AG04449 (cell line): ENCODE results near the gene DCN.
A peak's percentile ranks its signal among the peaks of the same experiment; 100 is the strongest.

Experiments used
- CTCF ChIA-PET: fragments of 350-600 bp; formaldehyde crosslinking; extraction: SDS; loops from one replicate; lab custom pipeline; 2021; ENCODE audit warnings: antibody characterized with exemption; lab: Yijun Ruan, JAX
- POLR2A ChIA-PET: fragments of 400-600, 350-600 bp; formaldehyde crosslinking; extraction: SDS; loops from one replicate; lab custom pipeline; 2020; ENCODE audit warnings: antibody characterized with exemption, inconsistent platforms; lab: Yijun Ruan, JAX
- DNase-seq: peaks from one replicate; pipeline ENCODE4 v3.0.0-alpha.2; 2010; ENCODE audit warnings: low read depth, low spot score
- H3K4me3 ChIP-seq: 2 replicates; pipeline ENCODE4 v1.5.1; 2011; ENCODE audit warnings: low read depth, mild to moderate bottlenecking, control low read depth, low read length
- TF ChIP-seq, protein P1 (sequence below): IDR thresholded peaks from one replicate; pipeline ENCODE4 v1.5.1; 2011; ENCODE audit warnings: mild to moderate bottlenecking, moderate library complexity, low read length, control low read depth, inconsistent platforms; ENCODE audit not compliant: insufficient read depth; ENCODE audit errors: missing control alignments

DCN gene

DNA sequence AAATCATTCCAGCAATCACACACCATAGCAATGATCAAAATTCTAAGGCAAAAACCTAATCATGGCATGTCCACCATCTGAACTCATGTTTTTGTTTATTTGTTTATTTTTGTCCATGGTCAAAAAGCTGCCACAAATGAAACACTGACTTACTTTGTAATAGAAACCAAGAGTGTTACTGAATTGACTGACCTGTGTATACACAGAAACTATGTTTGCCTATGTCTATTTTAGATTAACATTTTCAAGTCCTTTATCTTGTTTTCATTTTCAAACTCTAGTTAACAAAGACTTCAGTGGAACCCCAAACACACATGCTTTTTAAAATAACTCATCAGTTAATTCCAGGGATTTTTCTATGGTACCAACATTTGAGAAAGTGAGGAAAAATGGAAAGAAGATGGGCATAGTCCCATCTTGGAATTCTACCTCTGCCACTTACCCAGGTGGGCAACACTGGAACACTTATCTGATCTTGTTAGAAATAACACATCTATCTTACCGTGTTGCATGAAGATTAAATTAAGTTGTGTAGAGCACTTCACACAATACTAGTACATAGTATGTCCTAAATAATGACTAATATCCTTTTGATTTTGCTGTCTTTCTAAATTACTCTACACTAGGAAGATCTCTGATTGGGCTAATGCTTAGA lies 77.7 kb downstream of the DCN start:
- TF ChIP-seq, protein P1, sequence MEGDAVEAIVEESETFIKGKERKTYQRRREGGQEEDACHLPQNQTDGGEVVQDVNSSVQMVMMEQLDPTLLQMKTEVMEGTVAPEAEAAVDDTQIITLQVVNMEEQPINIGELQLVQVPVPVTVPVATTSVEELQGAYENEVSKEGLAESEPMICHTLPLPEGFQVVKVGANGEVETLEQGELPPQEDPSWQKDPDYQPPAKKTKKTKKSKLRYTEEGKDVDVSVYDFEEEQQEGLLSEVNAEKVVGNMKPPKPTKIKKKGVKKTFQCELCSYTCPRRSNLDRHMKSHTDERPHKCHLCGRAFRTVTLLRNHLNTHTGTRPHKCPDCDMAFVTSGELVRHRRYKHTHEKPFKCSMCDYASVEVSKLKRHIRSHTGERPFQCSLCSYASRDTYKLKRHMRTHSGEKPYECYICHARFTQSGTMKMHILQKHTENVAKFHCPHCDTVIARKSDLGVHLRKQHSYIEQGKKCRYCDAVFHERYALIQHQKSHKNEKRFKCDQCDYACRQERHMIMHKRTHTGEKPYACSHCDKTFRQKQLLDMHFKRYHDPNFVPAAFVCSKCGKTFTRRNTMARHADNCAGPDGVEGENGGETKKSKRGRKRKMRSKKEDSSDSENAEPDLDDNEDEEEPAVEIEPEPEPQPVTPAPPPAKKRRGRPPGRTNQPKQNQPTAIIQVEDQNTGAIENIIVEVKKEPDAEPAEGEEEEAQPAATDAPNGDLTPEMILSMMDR, result no peak
- H3K4me3 ChIP-seq, result no peak overlapping the region
- DNase-seq, result no peak
- CTCF ChIA-PET, result no interaction called here
- POLR2A ChIA-PET, result no interaction called here

DNA sequence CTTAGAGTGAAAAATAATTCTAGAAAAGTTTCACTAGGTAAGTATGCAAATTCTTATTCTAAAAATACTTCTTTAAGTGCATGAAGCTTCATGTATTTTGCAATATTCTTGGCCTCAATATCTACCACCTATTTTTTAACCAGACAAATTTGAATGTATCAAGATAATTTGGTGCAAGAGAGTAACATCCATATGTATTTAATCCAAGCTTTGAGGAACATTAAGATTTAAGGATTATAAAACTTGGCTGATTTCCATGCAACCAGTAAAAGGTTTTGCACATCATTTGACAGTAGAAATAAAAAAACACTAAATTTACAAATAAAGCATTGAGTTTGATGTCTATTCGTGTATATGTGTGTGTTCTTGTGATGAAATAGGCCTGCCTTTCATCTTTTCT lies 79.0 kb downstream of the DCN start:
- H3K4me3 ChIP-seq, result no peak overlapping the region

DNA sequence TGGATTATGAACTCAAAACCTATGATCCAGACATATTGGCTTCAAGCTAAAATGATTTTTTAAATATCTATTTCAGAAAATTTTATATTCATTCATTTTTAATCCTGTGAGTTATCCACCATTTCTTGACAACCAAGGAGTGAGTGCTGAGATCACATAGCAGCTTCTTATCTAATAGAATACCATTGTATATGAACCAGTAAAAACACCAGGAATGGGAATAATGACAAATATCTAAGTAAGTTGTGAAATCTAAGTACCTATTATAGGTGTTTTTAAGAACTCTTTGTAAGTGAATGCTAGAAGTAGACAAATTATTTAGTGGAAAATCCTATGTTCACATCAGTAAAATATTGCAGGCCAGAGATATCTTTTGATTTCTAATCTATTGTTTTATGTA lies 79.5 kb downstream of the DCN start:
- no peak for DNase-seq
- TF ChIP-seq, protein P1, result no peak
- no peak overlapping the region for H3K4me3 ChIP-seq
- CTCF ChIA-PET, result interaction anchor here (1.0 to 2.0 kb wide), 4 partner anchors 113 to 257 kb away, joined by 3 to 4 read pairs (median 3); no protein-coding TSS in a partner anchor
- POLR2A ChIA-PET, result no interaction called here

More for the DNA sequence above, 79.0 kb downstream of the DCN start:
- no peak for DNase-seq
- TF ChIP-seq, protein P1, result no peak
- POLR2A ChIA-PET, result no interaction called here
- CTCF ChIA-PET, result interaction anchor here (1.0 to 2.0 kb wide), 4 partner anchors 113 to 256 kb away, joined by 3 to 4 read pairs (median 3); no protein-coding TSS in a partner anchor

DNA sequence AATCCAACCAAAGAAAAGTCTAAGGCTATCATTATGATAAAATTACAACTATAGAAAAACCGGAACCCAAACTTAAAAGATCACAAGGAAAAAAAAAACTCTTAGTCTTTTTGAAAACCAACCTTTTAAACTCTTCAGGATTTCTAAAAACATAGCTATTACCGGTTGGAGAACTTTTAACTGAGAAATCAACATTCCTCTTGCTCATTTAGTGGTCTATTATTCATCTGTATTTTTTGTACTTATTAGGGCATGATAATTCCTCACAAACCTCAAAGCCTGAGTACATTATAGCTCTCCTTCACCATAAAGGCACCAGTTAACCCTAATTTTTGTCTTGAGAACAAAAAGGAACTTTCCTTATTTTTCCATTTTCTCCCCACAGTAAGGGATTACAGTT lies 81.7 kb downstream of the DCN start:
- CTCF ChIA-PET, result interaction anchor here (0.6 to 1.6 kb wide), 3 partner anchors 8 to 1998 kb away, joined by 3 to 4 read pairs (median 3); no protein-coding TSS in a partner anchor

DNA sequence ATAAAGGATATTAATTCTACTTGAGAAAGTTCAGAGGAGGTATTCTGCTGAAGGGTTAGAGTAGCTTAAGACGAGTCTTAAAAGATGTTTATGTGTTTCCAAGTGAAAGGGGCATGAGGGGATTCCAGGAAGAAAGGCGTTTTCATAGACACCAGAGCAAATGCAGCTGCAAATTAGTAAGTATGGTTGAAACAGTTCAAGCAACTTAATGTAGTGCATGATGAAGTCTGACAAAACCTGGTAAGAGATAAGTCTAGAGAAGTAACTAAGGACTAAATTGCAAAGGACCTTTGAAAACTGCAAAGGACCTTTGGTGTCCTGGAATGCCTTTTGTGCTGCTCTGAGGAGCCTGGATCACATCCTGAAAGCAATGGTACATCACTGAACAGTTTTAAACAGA lies 82.8 kb downstream of the DCN start:
- TF ChIP-seq, protein P1, result no peak
- no peak for DNase-seq
- CTCF ChIA-PET, result interaction anchor here (0.6 to 2.4 kb wide), 4 partner anchors 9 to 256 kb away, joined by 3 to 27 read pairs (median 4); no protein-coding TSS in a partner anchor
- no peak overlapping the region for H3K4me3 ChIP-seq
- POLR2A ChIA-PET, result interaction anchor here (0.6 kb wide), 1 partner anchor 26 kb away, joined by 3 read pairs; no protein-coding TSS in a partner anchor

More for the DNA sequence above, 81.7 kb downstream of the DCN start:
- POLR2A ChIA-PET, result interaction anchor here (1.0 to 1.2 kb wide), 2 partner anchors 8 to 11 kb away, joined by 5 to 6 read pairs; partner anchors contain the start of gene LUM
- H3K4me3 ChIP-seq, result no peak overlapping the region
- TF ChIP-seq, protein P1, result no peak
- DNase-seq, result peak; percentile 23

DNA sequence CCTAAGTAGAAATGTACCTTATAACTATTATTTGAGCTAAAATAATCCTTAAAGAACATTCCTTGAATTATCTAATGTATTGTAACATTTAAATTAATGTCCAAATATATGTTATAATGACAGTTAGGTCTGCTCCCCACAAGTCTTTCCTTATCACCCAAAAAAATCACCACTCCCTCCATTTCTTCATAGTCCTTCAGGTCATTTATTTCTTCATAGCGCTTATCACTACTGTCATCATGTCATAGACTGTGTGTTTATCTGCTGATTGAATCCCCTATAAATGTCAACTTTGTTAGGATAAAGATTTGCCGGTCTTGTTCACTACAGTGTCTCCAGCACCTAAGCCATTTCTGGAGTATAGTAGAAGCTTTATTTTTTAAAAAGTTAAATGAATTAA lies 83.3 kb downstream of the DCN start:
- H3K4me3 ChIP-seq, result no peak overlapping the region
- ChIA-PET CTCF (interaction anchor here (0.6 to 2.4 kb wide), 5 partner anchors 9 to 256 kb away, joined by 3 to 27 read pairs (median 4); no protein-coding TSS in a partner anchor), POLR2A (interaction anchor here (0.6 to 1.2 kb wide), 3 partner anchors 9 to 229 kb away, joined by 3 to 5 read pairs (median 4); no protein-coding TSS in a partner anchor)
- TF ChIP-seq, protein P1, result no peak
- DNase-seq, result no peak
